Mucosa of rectum (tissue), 2 donors: ENCODE results near the gene BAAT.

Source experiments
- H3K27ac ChIP-seq, 2 donors: one replicate each; pipeline ENCODE4 v1.7.0; 2013; ENCODE audit warnings: inconsistent platforms in 2 of 2, low read depth in 2 of 2, low read length in 2 of 2
- H3K27me3 ChIP-seq, 2 donors: one replicate each; pipeline ENCODE4 v1.7.0; 2013; ENCODE audit warnings: low read length in 2 of 2; ENCODE audit not compliant: control insufficient read depth in 2 of 2, insufficient read depth in 2 of 2
- H3K36me3 ChIP-seq, 2 donors: one replicate each; pipeline ENCODE4 v1.7.0; 2013; ENCODE audit warnings: low read length in 2 of 2; ENCODE audit not compliant: control insufficient read depth in 2 of 2, insufficient read depth in 2 of 2
- H3K4me1 ChIP-seq, 2 donors: one replicate each; pipeline ENCODE4 v1.7.0; 2013; ENCODE audit warnings: low read length in 2 of 2, mild to moderate bottlenecking in 1 of 2; ENCODE audit not compliant: control insufficient read depth in 2 of 2, insufficient read depth in 2 of 2
- H3K4me3 ChIP-seq, 2 donors: one replicate each; pipeline ENCODE4 v1.7.0; 2013; ENCODE audit warnings: low read length in 2 of 2
- H3K9ac ChIP-seq, 2 donors: one replicate each; pipeline ENCODE4 v1.7.0; 2013; ENCODE audit warnings: low read length in 2 of 2, low read depth in 1 of 2, mild to moderate bottlenecking in 1 of 2
- H3K9me3 ChIP-seq, 2 donors: one replicate each; pipeline ENCODE4 v1.7.0; 2013; ENCODE audit warnings: low read length in 2 of 2; ENCODE audit not compliant: control insufficient read depth in 2 of 2
- donor health status: healthy.
- donor health status: Normal muscosa, but diverticular disease.

Gene BAAT

DNA sequence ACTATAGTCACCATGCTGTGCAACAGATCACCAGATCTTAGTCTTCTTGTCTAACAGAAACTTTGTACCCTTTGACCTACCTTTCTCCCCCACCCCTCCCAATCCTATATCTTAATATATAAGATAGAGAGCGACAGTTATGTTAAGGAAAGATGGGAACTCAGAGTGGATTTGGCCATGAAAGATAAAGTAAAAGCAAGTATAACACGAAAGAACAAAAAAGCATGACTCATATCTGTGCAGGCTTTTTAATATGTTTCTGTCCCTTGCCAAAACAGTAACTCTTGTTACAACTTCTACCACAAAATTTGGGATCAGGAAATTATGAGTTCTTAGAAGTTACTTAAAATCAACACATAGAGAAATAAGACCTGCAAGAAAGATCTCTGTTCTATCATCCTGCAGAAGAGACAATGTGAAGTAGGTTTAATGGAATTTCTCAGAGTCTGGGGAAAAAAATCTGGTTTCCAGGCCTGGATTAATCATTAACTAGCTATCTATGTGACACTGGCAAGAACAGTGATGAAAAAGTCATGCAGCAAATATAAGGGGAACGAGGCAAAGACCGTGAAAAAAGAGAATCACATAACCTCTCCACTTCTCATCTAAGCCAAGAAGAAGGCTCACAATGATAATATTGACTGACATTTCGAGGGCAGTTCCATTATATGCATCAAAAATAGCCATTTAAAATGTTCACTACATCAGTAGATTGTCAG, 18.6 kb downstream of the BAAT start:
- Histone ChIP-seq H3K36me3 (no peaks in the 10 kb centered on the region), H3K27me3 (no peaks in the 10 kb centered on the region), H3K9me3 (no peaks in the 10 kb centered on the region), H3K4me3 (no peak overlapping the region), H3K27ac (no peak overlapping the region), H3K9ac (no peak overlapping the region), H3K4me1 (no peaks in the 10 kb centered on the region)

DNA sequence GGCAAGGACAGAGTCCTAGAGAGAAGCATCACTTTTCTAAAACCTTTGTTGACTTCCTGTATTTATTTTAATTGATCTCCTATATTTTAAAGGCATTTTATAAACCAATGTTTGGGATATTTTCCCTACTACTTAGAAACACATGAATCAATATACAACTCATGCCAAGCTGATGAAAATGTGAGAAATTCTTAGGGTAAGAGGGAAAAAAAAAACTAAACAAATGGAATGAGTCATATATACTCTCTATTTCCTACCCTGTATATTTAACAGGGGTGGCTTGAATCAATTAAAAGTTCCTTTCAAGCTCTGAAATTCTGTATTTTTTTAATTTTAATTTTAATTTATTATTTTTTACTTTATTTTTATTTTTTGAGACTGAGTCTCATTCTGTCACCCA, 19.6 kb downstream of the BAAT start:
- H3K4me1 ChIP-seq, result no peaks in the 10 kb centered on the region
- H3K9me3 ChIP-seq, result no peaks in the 10 kb centered on the region
- no peak overlapping the region for H3K9ac ChIP-seq
- no peaks in the 10 kb centered on the region for H3K27me3 ChIP-seq
- no peak overlapping the region for H3K4me3 ChIP-seq
- no peak overlapping the region for H3K27ac ChIP-seq
- no peaks in the 10 kb centered on the region for H3K36me3 ChIP-seq

DNA sequence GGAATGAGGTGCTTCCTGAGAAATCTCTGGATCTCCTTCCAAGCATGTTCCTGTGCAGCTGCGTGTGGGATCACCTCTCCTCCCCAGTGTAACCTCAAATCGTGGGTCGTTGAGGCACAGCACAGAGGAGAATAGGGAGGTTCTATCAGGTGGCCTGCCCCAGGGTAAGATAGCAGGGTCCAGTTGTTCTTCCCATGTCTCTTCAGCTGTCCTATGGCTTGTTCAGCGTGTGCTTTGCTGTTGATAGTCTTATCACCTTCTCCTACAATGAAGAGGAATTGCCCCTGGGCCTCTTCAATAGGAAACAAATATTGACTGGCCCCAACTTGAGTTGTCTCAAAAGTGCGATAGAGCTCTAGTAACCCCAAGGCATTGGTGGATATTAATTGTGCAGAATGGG, 22.4 kb downstream of the BAAT start:
- Histone ChIP-seq H3K36me3 (no peaks in the 10 kb centered on the region), H3K4me3 (no peak overlapping the region), H3K27ac (no peak overlapping the region), H3K4me1 (no peaks in the 10 kb centered on the region), H3K27me3 (no peaks in the 10 kb centered on the region), H3K9me3 (no peaks in the 10 kb centered on the region), H3K9ac (no peak overlapping the region)

DNA sequence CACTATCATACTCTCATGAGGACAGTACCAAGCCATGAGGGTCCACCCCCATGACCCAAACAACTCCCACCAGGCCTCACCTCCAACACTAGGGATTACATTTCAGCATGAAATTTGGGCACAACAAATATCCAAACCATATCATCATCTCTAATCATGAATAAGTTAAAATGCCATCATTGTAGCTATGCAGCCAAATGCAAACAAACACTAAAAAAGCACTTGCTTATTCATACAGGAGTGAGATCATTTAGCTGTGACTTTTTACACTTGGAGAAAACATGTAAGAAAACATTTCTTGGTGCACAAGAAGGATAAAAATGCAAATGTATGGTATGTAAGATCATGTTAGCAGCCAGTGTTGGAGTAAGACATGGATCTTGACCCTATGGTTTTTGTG, 24.2 kb downstream of the BAAT start:
- H3K27ac ChIP-seq, result no peak overlapping the region
- peaks cover 0 to 3% of the 10 kb centered on the region in 2 donors for H3K4me1 ChIP-seq
- H3K4me3 ChIP-seq, result no peak overlapping the region
- H3K9me3 ChIP-seq, result no peaks in the 10 kb centered on the region
- no peaks in the 10 kb centered on the region for H3K27me3 ChIP-seq
- no peaks in the 10 kb centered on the region for H3K36me3 ChIP-seq
- H3K9ac ChIP-seq, result no peak overlapping the region

DNA sequence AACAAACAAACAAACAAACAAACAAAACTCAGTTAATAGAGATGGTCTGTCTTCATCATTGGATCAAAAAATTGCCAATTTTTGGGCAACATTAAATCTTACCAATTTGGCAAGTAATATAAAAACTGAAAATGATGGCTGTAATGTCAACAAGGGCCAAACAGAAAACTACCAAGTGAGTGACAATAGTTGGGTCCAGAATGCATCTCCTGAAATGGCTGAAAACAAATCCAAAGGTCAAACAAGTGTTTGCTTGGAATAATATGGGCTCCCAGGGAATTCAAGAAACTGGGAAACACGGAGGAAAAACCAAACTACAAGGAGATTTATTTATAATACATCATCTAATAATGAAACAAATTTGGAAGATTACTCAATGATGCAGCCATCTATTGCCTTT, 25.1 kb downstream of the BAAT start:
- Histone ChIP-seq H3K27me3 (no peaks in the 10 kb centered on the region), H3K27ac (no peak overlapping the region), H3K9ac (no peak overlapping the region), H3K9me3 (no peaks in the 10 kb centered on the region), H3K36me3 (no peaks in the 10 kb centered on the region), H3K4me3 (no peak overlapping the region), H3K4me1 (peaks cover 5 to 12% of the 10 kb centered on the region in 2 donors)

DNA sequence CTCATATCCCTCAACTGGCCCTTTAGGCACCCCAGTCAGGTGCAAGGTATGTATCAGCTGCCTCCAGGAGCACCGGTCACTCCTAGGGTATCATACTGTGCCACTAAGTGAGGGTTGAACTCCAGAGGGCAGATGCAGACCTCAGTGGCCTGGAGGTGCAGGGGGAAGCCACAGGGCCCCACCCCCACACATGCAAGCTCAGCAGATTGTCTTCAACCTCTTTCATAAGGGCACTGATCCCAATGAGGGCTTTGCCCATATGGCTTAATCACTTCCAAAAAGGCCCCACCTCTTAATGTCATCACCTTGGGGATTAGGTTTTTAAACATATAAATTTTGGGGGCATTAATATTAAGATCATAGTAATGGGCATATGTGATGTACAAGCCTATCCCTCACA, 28.2 kb downstream of the BAAT start:
- Histone ChIP-seq H3K4me1 (peaks cover 7 to 17% of the 10 kb centered on the region in 2 donors), H3K36me3 (no peaks in the 10 kb centered on the region), H3K4me3 (no peak overlapping the region), H3K9ac (no peak overlapping the region), H3K27me3 (no peaks in the 10 kb centered on the region), H3K27ac (no peak overlapping the region), H3K9me3 (no peaks in the 10 kb centered on the region)

DNA sequence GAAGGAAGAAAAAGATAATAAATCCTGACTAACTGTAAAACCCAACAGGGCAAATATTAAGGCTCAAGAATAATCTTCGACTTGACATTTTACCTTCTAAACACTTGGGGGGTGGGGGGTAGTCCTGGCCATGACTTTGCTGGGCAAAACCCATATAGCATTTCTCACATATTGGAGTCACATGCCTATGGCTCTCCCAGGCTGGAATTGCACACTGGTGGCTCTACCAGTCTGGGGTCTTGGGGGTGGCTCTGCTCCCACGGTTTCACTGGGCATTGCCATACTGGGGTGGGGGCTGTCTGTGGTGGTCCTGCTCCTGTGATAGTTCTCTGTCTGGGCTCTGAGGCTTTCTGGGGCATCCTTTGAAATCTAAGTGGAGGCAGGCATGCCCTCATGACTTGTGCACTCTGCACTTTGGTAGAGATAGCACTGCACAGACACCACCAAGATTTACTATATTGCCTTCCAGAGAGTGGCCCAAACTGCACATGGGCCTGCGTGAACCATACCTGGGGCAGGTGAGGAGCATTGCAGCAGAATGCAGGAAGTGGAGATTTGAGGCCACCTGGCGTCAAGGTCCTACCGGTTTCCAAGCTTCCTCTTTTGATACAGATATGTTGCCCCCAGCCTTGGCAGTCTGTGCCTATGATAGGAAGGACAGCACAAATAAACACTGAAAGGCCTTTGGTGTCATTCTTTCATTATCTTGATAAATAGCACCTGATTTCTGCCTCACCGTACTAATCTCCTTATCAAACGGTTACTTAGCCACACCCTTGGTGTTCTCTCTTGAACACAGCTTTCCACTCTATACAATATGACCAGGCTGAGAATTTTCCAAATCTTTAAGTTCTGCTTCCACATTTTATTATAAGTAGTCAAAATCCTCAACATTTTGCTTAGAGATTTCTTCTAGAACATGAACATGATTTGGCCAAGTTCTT, 29.8 kb downstream of the BAAT start:
- H3K9me3 ChIP-seq, result no peaks in the 10 kb centered on the region
- H3K4me1 ChIP-seq, result peaks cover 7 to 17% of the 10 kb centered on the region in 2 donors
- H3K9ac ChIP-seq, result no peak overlapping the region
- peak overlapping the region in 1 of 2 donors; percentile 2 for H3K4me3 ChIP-seq
- H3K27ac ChIP-seq, result peak overlapping the region; percentile 75 to 77
- no peaks in the 10 kb centered on the region for H3K36me3 ChIP-seq
- no peaks in the 10 kb centered on the region for H3K27me3 ChIP-seq

DNA sequence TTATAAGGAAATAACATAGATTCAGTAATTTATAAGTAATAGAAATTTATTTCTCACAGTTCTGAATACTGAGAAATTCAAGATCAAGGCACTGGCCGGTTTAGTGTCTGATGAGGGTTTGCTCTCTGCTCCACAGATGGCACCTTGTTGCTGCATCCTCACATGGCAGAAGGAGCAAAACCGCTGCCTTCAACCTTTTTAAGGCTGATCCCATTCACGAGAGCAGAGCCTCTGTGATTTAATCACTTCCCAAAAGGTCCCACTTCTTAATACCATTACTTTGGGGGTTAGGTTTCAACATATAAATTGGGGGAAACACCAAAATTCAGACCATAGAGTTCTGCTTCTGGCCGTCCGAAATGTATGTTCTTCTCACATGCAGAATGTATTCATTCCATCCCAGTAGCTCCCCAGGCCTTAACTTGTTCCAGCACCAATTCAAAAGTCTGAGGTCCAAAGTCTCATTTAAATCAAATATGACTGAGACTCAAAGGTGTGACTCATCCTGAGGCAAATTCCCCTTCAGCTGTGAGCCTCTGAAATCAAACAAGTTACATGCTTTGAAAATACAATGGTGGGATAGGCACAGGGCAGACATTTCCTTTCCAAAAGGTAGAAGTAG, 30.6 kb downstream of the BAAT start:
- Histone ChIP-seq H3K9me3 (no peaks in the 10 kb centered on the region), H3K36me3 (no peaks in the 10 kb centered on the region), H3K4me1 (peaks cover 7 to 17% of the 10 kb centered on the region in 2 donors), H3K27ac (peak overlapping the region; percentile 75 to 77), H3K27me3 (no peaks in the 10 kb centered on the region), H3K4me3 (no peak overlapping the region), H3K9ac (no peak overlapping the region)

DNA sequence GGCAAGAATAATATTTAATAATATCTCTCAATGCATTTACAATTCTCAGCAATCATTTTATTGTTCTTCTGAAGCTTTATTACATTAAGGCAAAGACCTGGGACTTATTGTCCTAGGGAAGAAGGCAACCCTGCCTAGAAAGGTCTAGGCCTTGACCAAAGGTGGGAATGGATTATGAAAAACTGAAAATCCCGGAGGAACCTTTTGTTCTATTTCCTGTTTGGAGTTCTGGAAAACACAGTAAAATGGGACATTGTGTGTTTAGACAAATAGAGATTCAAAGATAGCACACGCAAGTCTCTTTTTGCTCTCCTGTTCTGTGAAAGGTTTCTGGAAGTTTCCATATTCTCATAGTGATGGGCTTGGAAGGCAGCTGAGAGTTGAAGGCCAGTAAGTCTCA, 31.1 kb downstream of the BAAT start:
- H3K36me3 ChIP-seq, result no peaks in the 10 kb centered on the region
- no peaks in the 10 kb centered on the region for H3K9me3 ChIP-seq
- H3K27ac ChIP-seq, result no peak overlapping the region
- H3K4me1 ChIP-seq, result peaks cover 7 to 17% of the 10 kb centered on the region in 2 donors
- H3K9ac ChIP-seq, result no peak overlapping the region
- no peaks in the 10 kb centered on the region for H3K27me3 ChIP-seq
- H3K4me3 ChIP-seq, result no peak overlapping the region

DNA sequence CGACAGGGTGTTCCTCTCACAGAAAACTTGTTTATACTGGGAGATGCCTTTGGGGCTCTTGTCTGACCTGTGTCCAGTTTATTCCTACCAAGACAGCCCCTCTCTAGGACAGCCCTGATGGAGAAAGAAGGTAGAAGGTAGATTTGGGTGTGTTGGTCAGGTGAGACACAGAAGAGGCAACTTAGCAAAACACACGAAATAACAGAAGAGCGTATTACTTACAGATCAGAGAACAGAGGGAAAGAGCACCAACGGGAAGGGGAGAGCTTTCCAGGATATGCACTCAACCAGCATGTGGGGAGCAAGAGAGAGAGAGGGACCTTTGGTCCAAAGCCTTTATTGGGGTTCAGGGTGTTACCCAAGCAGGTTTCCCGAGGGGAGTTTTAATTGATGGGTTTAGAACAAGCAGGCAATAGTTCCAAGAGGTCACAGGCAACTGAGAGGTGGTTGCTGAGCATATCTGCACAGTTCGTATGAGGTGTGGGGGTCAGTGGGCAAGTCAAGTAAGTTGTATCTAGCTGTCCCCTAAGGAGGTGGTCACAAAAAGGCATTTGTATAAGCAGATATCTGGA, 31.8 kb downstream of the BAAT start:
- Histone ChIP-seq H3K27me3 (no peaks in the 10 kb centered on the region), H3K4me1 (peaks cover 7 to 17% of the 10 kb centered on the region in 2 donors), H3K9me3 (no peaks in the 10 kb centered on the region), H3K27ac (no peak overlapping the region), H3K9ac (no peak overlapping the region), H3K36me3 (no peaks in the 10 kb centered on the region), H3K4me3 (no peak overlapping the region)
